GM23338 (cell line): ENCODE measurements around the gene KCNMA1. TPM values are rescaled to one million over a fixed set of nuclear protein-coding genes. Genes with fewer than 3 reads are reported as not detected.

ENCODE experiments used
- ATAC-seq: fragments of 200-7000 bp; cut with Tn5 transposase; 3 replicates; pipeline ENCODE4 v1.9.1; 2020
- DNase-seq: peaks from one replicate; pipeline ENCODE4 v3.0.0-alpha.2; 2015; ENCODE audit warnings: low spot score
- H2AFZ ChIP-seq: fragments of 200-600 bp; sonication (generic); 2 replicates; pipeline ENCODE4 v1.8.0; 2016; ENCODE audit warnings: antibody characterized with exemption, mild to moderate bottlenecking, moderate library complexity
- H3F3A ChIP-seq: fragments of 200-600 bp; sonication (generic); replicated peaks from 2 replicates; pipeline ENCODE4 v1.8.0; 2017; ENCODE audit warnings: antibody characterized with exemption, mixed run types, low read depth
- H3K27ac ChIP-seq: fragments of 200-600 bp; sonication (generic); 2 replicates; pipeline ENCODE4 v1.6.1; 2016; ENCODE audit warnings: low read depth
- H3K27me3 ChIP-seq: fragments of 200-600 bp; sonication (generic); 2 replicates; pipeline ENCODE4 v1.8.0; 2016; ENCODE audit warnings: mild to moderate bottlenecking, mixed run types, moderate library complexity; ENCODE audit not compliant: insufficient read depth
- H3K36me3 ChIP-seq: fragments of 200-600 bp; sonication (generic); 2 replicates; pipeline ENCODE4 v1.8.0; 2016; ENCODE audit warnings: mild to moderate bottlenecking; ENCODE audit not compliant: insufficient read depth
- H3K4me1 ChIP-seq: fragments of 200-600 bp; sonication (generic); 2 replicates; pipeline ENCODE4 v1.8.0; 2016; ENCODE audit warnings: mild to moderate bottlenecking, moderate library complexity; ENCODE audit not compliant: insufficient read depth
- H3K4me2 ChIP-seq: fragments of 200-600 bp; sonication (generic); 2 replicates; pipeline ENCODE4 v1.7.1; 2017; ENCODE audit warnings: mixed run types
- H3K4me3 ChIP-seq: fragments of 200-600 bp; sonication (generic); 2 replicates; pipeline ENCODE4 v1.6.1; 2016; ENCODE audit warnings: mixed run types
- H3K79me2 ChIP-seq: fragments of 200-600 bp; sonication (generic); replicated peaks from 2 replicates; pipeline ENCODE4 v1.8.0; 2017; ENCODE audit warnings: mild to moderate bottlenecking; ENCODE audit not compliant: insufficient read depth
- H3K9me2 ChIP-seq: fragments of 200-600 bp; sonication (generic); 2 replicates; pipeline ENCODE4 v1.8.0; 2017; ENCODE audit not compliant: insufficient read depth
- H4K20me1 ChIP-seq: fragments of 200-600 bp; sonication (generic); replicated peaks from 2 replicates; pipeline ENCODE4 v1.8.0; 2017; ENCODE audit warnings: mild to moderate bottlenecking; ENCODE audit not compliant: insufficient read depth
- H3K27ac Mint-ChIP-seq: 2 replicates; pipeline ENCODE4 v1.8.0; 2020; ENCODE audit warnings: inconsistent platforms, mild to moderate bottlenecking, moderate library complexity, mixed read lengths
- H3K27me3 Mint-ChIP-seq: 3 replicates; pipeline ENCODE4 v1.8.0; 2022; ENCODE audit warnings: low read depth, mild to moderate bottlenecking, moderate library complexity, mixed read lengths, inconsistent platforms; ENCODE audit not compliant: insufficient read depth, poor library complexity
- H3K36me3 Mint-ChIP-seq: 3 replicates; pipeline ENCODE4 v1.8.0; 2021; ENCODE audit warnings: low read depth, mild to moderate bottlenecking, inconsistent platforms, moderate library complexity, mixed read lengths
- H3K4me1 Mint-ChIP-seq: 3 replicates; pipeline ENCODE4 v1.8.0; 2020; ENCODE audit warnings: mild to moderate bottlenecking, inconsistent platforms, mixed read lengths
- H3K4me3 Mint-ChIP-seq: 3 replicates; pipeline ENCODE4 v1.8.0; 2021; ENCODE audit warnings: moderate library complexity, mild to moderate bottlenecking, inconsistent platforms, mixed read lengths
- H3K9me3 Mint-ChIP-seq: 3 replicates; pipeline ENCODE4 v1.8.0; 2020; ENCODE audit warnings: moderate library complexity, mild to moderate bottlenecking, inconsistent platforms, mixed read lengths
- CREB1 ChIP-seq: fragments of 250-450 bp; sonication (Bioruptor Pico); IDR thresholded peaks from 2 replicates; pipeline ENCODE4 v1.5.0; 2020; ENCODE audit warnings: low read depth, mild to moderate bottlenecking, moderate library complexity
- EZH2 ChIP-seq: fragments of 200-600 bp; sonication (generic); IDR thresholded peaks from one replicate; pipeline ENCODE4 v1.8.0; 2017; ENCODE audit warnings: antibody characterized with exemption, mild to moderate bottlenecking, low read depth; ENCODE audit not compliant: unreplicated experiment
- EZH2phosphoT487 ChIP-seq: fragments of 200-600 bp; sonication (generic); IDR thresholded peaks from one replicate; pipeline ENCODE4 v1.8.1; 2018; ENCODE audit warnings: antibody characterized with exemption; ENCODE audit not compliant: unreplicated experiment
- JUNB ChIP-seq: IDR thresholded peaks from one replicate; pipeline ENCODE4 v1.6.1; 2016; ENCODE audit warnings: antibody characterized with exemption; ENCODE audit not compliant: unreplicated experiment
- NANOG ChIP-seq: IDR thresholded peaks from 2 replicates; pipeline ENCODE4 v1.6.1; 2016; ENCODE audit warnings: antibody characterized with exemption, borderline replicate concordance
- POLR2AphosphoS5 ChIP-seq: IDR thresholded peaks from 2 replicates; pipeline ENCODE4 v1.6.1; 2016; ENCODE audit warnings: antibody characterized with exemption, low read depth
- STAT1 ChIP-seq: IDR thresholded peaks from one replicate; pipeline ENCODE4 v1.6.1; 2016; ENCODE audit warnings: antibody characterized with exemption; ENCODE audit not compliant: unreplicated experiment
- ZNF114 ChIP-seq: fragments of 250-450 bp; sonication (Bioruptor Pico); IDR thresholded peaks from 2 replicates; pipeline ENCODE4 v1.5.0; 2020; ENCODE audit warnings: mild to moderate bottlenecking, moderate library complexity
- ZNF331 ChIP-seq: fragments of 250-450 bp; sonication (Bioruptor Pico); IDR thresholded peaks from 2 replicates; pipeline ENCODE4 v1.5.0; 2020; ENCODE audit warnings: low read depth, mild to moderate bottlenecking, moderate library complexity
- polyA plus RNA-seq: library from polyadenylated mRNA; unstranded; fragments of >200 nt; fragmentation: Nextera tagmentation; extraction: Ambion mirVana; gene quantifications from 2 replicates; pipeline ENCODE4 v1.2.1, GENCODE V29; 2016
- total RNA-seq: library from RNA; depleted of rRNA; stranded (reverse); fragments of >200 nt; shearing (Covaris generic); gene quantifications from 2 replicates; pipeline ENCODE4 v1.2.3, GENCODE V29; 2014
- TF ChIP-seq, protein P1 (sequence below): fragments of 250-450 bp; sonication (Bioruptor Pico); IDR thresholded peaks from 2 replicates; pipeline ENCODE4 v1.5.0; 2020; ENCODE audit warnings: mild to moderate bottlenecking, moderate library complexity
- TF ChIP-seq, protein P2 (sequence below): IDR thresholded peaks from 2 replicates; pipeline ENCODE4 v1.6.1; 2016; ENCODE audit warnings: antibody characterized with exemption
- TF ChIP-seq, protein P3 (sequence below): IDR thresholded peaks from one replicate; pipeline ENCODE4 v1.6.1; 2018; ENCODE audit warnings: antibody characterized with exemption; ENCODE audit not compliant: unreplicated experiment
- TF ChIP-seq, protein P4 (sequence below), 2 experiments: fragments of 200-600 bp in 1 of 2; sonication (generic) in 1 of 2; conservative IDR thresholded peaks; 2 replicates each; pipeline versions ENCODE4 v1.5.1 to v1.6.1; 2016 to 2017; ENCODE audit warnings: antibody characterized with exemption in 2 of 2, low read depth in 2 of 2, mild to moderate bottlenecking in 2 of 2, moderate library complexity in 1 of 2

KCNMA1 gene
- total and polyA plus RNA-seq, 2 experiments from 2014 or later: 8.2 to 9.0 TPM

DNA sequence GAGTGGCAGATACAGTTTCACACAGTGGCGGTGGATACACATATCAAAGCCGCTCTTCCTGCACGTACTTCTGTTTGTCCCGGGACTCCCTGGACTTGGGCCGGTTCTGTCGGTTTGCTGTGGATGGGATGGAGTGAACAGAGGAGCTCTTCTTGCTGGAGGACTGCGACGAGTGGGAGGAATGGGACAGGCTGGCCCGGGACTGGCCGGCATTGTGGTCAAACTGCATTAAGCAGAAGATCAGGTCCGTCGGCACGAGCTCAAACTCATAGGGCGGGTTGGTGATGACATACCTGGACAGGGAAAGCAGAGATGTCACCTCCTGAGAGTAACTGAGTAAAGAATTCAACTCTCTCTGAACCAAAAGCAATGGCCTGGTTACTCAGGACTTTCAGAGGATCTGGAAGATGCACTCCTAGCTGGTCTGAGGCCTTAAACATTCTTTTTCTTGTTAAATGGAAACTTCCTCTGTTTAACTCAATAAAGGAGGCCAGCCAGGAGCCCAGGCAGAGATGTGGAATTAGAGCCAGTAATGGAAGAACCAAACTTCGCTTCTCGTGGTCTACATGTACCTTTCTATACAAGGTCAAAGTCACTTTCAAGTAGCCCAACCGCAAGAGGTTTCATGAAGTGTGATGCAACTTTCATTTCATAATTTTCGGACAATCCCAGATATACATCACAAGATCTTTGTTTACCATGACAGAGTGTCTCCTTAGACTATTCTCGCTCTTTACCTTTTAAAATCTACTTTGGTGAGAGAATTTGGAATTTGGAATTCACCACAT, 750.2 kb downstream of the KCNMA1 start:
- no peaks in the 10 kb centered on the region for H3K9me2 ChIP-seq
- Mint-ChIP-seq H3K4me1 (peaks cover 9% of the 10 kb centered on the region; the same call in 2 of the 3 replicates), H3K36me3 (no peaks in the 10 kb centered on the region), H3K9me3 (no peaks in the 10 kb centered on the region; the same call in 2 of the 3 replicates), H3K27me3 (peaks cover 2% of the 10 kb centered on the region), H3K27ac (no peak overlapping the region; the same call in 1 of the 2 replicates), H3K4me3 (no peak overlapping the region)
- ATAC-seq (no peak), DNase-seq (no peak)
- no peaks in the 10 kb centered on the region for H3F3A ChIP-seq
- no peaks in the 10 kb centered on the region; the same call in 1 of the 2 replicates for H3K36me3 ChIP-seq
- H3K4me1 ChIP-seq: no peaks in the 10 kb centered on the region
- TF ChIP-seq ZNF114 (CRISPR knock-in tag) (no peak), EZH2 (no peak), POLR2AphosphoS5 (no peak), NANOG (no peak), JUNB (no peak), STAT1 (no peak), CREB1 (no peak), EZH2phosphoT487 (no peak), ZNF331 (CRISPR knock-in tag) (no peak)
- TF ChIP-seq, protein P1, sequence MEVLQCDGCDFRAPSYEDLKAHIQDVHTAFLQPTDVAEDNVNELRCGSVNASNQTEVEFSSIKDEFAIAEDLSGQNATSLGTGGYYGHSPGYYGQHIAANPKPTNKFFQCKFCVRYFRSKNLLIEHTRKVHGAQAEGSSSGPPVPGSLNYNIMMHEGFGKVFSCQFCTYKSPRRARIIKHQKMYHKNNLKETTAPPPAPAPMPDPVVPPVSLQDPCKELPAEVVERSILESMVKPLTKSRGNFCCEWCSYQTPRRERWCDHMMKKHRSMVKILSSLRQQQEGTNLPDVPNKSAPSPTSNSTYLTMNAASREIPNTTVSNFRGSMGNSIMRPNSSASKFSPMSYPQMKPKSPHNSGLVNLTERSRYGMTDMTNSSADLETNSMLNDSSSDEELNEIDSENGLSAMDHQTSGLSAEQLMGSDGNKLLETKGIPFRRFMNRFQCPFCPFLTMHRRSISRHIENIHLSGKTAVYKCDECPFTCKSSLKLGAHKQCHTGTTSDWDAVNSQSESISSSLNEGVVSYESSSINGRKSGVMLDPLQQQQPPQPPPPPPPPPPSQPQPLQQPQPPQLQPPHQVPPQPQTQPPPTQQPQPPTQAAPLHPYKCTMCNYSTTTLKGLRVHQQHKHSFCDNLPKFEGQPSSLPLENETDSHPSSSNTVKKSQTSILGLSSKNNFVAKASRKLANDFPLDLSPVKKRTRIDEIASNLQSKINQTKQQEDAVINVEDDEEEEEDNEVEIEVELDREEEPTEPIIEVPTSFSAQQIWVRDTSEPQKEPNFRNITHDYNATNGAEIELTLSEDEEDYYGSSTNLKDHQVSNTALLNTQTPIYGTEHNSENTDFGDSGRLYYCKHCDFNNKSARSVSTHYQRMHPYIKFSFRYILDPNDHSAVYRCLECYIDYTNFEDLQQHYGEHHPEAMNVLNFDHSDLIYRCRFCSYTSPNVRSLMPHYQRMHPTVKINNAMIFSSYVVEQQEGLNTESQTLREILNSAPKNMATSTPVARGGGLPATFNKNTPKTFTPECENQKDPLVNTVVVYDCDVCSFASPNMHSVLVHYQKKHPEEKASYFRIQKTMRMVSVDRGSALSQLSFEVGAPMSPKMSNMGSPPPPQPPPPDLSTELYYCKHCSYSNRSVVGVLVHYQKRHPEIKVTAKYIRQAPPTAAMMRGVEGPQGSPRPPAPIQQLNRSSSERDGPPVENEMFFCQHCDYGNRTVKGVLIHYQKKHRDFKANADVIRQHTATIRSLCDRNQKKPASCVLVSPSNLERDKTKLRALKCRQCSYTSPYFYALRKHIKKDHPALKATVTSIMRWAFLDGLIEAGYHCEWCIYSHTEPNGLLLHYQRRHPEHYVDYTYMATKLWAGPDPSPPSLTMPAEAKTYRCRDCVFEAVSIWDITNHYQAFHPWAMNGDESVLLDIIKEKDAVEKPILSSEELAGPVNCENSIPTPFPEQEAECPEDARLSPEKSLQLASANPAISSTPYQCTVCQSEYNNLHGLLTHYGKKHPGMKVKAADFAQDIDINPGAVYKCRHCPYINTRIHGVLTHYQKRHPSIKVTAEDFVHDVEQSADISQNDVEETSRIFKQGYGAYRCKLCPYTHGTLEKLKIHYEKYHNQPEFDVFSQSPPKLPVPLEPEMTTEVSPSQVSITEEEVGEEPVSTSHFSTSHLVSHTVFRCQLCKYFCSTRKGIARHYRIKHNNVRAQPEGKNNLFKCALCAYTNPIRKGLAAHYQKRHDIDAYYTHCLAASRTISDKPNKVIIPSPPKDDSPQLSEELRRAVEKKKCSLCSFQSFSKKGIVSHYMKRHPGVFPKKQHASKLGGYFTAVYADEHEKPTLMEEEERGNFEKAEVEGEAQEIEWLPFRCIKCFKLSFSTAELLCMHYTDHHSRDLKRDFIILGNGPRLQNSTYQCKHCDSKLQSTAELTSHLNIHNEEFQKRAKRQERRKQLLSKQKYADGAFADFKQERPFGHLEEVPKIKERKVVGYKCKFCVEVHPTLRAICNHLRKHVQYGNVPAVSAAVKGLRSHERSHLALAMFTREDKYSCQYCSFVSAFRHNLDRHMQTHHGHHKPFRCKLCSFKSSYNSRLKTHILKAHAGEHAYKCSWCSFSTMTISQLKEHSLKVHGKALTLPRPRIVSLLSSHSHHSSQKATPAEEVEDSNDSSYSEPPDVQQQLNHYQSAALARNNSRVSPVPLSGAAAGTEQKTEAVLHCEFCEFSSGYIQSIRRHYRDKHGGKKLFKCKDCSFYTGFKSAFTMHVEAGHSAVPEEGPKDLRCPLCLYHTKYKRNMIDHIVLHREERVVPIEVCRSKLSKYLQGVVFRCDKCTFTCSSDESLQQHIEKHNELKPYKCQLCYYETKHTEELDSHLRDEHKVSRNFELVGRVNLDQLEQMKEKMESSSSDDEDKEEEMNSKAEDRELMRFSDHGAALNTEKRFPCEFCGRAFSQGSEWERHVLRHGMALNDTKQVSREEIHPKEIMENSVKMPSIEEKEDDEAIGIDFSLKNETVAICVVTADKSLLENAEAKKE (CRISPR knock-in tag): no peak
- TF ChIP-seq, protein P2, sequence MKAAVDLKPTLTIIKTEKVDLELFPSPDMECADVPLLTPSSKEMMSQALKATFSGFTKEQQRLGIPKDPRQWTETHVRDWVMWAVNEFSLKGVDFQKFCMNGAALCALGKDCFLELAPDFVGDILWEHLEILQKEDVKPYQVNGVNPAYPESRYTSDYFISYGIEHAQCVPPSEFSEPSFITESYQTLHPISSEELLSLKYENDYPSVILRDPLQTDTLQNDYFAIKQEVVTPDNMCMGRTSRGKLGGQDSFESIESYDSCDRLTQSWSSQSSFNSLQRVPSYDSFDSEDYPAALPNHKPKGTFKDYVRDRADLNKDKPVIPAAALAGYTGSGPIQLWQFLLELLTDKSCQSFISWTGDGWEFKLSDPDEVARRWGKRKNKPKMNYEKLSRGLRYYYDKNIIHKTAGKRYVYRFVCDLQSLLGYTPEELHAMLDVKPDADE: no peak
- TF ChIP-seq, protein P3, sequence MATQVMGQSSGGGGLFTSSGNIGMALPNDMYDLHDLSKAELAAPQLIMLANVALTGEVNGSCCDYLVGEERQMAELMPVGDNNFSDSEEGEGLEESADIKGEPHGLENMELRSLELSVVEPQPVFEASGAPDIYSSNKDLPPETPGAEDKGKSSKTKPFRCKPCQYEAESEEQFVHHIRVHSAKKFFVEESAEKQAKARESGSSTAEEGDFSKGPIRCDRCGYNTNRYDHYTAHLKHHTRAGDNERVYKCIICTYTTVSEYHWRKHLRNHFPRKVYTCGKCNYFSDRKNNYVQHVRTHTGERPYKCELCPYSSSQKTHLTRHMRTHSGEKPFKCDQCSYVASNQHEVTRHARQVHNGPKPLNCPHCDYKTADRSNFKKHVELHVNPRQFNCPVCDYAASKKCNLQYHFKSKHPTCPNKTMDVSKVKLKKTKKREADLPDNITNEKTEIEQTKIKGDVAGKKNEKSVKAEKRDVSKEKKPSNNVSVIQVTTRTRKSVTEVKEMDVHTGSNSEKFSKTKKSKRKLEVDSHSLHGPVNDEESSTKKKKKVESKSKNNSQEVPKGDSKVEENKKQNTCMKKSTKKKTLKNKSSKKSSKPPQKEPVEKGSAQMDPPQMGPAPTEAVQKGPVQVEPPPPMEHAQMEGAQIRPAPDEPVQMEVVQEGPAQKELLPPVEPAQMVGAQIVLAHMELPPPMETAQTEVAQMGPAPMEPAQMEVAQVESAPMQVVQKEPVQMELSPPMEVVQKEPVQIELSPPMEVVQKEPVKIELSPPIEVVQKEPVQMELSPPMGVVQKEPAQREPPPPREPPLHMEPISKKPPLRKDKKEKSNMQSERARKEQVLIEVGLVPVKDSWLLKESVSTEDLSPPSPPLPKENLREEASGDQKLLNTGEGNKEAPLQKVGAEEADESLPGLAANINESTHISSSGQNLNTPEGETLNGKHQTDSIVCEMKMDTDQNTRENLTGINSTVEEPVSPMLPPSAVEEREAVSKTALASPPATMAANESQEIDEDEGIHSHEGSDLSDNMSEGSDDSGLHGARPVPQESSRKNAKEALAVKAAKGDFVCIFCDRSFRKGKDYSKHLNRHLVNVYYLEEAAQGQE: no peak
- TF ChIP-seq, protein P4, sequence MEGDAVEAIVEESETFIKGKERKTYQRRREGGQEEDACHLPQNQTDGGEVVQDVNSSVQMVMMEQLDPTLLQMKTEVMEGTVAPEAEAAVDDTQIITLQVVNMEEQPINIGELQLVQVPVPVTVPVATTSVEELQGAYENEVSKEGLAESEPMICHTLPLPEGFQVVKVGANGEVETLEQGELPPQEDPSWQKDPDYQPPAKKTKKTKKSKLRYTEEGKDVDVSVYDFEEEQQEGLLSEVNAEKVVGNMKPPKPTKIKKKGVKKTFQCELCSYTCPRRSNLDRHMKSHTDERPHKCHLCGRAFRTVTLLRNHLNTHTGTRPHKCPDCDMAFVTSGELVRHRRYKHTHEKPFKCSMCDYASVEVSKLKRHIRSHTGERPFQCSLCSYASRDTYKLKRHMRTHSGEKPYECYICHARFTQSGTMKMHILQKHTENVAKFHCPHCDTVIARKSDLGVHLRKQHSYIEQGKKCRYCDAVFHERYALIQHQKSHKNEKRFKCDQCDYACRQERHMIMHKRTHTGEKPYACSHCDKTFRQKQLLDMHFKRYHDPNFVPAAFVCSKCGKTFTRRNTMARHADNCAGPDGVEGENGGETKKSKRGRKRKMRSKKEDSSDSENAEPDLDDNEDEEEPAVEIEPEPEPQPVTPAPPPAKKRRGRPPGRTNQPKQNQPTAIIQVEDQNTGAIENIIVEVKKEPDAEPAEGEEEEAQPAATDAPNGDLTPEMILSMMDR (conservative IDR thresholded peaks at IDR 0.05; ENCODE audit: low read depth in 2 of 2): no peak
- no peak overlapping the region for H3K27ac ChIP-seq
- H3K79me2 ChIP-seq: no peaks in the 10 kb centered on the region
- no peak overlapping the region for H2AFZ ChIP-seq
- H3K27me3 ChIP-seq: no peaks in the 10 kb centered on the region
- no peak overlapping the region for H3K4me3 ChIP-seq
- no peaks in the 10 kb centered on the region; the same call in 1 of the 2 replicates for H4K20me1 ChIP-seq
- H3K4me2 ChIP-seq: no peak overlapping the region
